Measurements from ENCODE around the gene PRSS57. TPM values are rescaled to one million over a fixed set of nuclear protein-coding genes. Genes with fewer than 3 reads are reported as not detected.

The PRSS57 gene
- total and polyA plus RNA-seq, 2 of the 13 experiments (the other 11 are each of a cell fraction or from before 2014, with no cell fraction given) = 0.12 TPM; not detected in 1

DNA sequence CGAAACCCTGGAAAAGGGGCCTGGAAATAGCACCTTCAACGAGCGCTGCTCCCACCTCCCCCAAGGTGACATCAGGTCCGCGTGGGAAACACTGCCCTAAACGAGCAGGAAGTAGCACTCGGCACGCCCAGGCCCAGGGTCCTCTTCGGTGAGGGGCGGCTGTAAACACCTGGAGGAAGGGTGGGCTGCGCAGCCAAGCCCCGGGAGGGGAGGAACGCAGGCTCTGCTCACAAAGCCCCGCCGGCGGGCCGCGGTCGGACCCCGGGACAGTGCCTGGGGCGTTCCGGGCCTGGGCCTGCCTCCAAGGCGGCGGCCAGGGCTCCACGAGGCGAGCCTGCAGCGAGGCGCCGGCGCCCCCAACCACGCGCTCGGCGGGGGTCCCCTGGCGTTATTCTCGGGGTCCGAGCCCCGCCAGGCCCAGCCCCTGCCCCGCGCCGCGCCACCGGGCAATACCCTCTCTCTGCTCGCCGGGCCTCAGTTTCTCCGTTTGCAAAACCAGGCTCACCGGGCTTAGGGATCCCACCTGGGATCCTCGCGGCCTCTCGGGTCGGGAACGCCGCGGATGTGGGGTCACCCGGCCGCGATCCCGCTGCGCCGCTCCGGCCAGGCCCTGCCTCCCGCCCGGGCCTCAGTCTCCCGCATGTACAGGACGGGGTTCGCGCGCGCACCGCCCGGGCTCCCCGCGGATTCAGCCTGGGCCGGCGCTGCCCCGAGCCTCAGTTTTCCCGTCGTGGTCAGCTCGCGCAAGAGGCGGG, 32.9 kb downstream of the PRSS57 start (continued):
- TF ChIP-seq ZNF790 (CRISPR knock-in tag; IDR thresholded peaks at IDR 0.05; ENCODE audit: borderline replicate concordance) (no peak; the same call in 1 of the 2 replicates), IKZF4 (CRISPR knock-in tag; IDR thresholded peaks at IDR 0.05; ENCODE audit: borderline replicate concordance, low read depth, not compliant biosample characterization) (peak; percentile 4), ZBTB3 (CRISPR knock-in tag; IDR thresholded peaks at IDR 0.05; ENCODE audit: borderline replicate concordance, low read depth) (no peak), ZNF737 (CRISPR knock-in tag; IDR thresholded peaks at IDR 0.05; ENCODE audit: borderline replicate concordance) (no peak), ZNF335 (CRISPR knock-in tag; IDR thresholded peaks at IDR 0.05) (no peak), ZBTB20 (CRISPR knock-in tag; IDR thresholded peaks at IDR 0.05; ENCODE audit: borderline replicate concordance, low read depth) (no peak), ZNF232 (CRISPR knock-in tag; IDR thresholded peaks at IDR 0.05; ENCODE audit: borderline replicate concordance) (no peak), ZFP82 (CRISPR knock-in tag; IDR thresholded peaks at IDR 0.05; ENCODE audit: borderline replicate concordance) (0 out of 2 replicates have a peak, but pooled peaks have one; percentile 29), KAT2B (IDR thresholded peaks at IDR 0.05; ENCODE audit: borderline replicate concordance, low read depth, low read length) (no peak), SSRP1 (CRISPR knock-in tag; IDR thresholded peaks at IDR 0.05) (no peak), ZNF792 (CRISPR knock-in tag; IDR thresholded peaks at IDR 0.05) (no peak), RFXANK (CRISPR knock-in tag; IDR thresholded peaks at IDR 0.05) (no peak), ZNF703 (CRISPR knock-in tag; IDR thresholded peaks at IDR 0.05; ENCODE audit: borderline replicate concordance) (no peak), MTF2 (CRISPR knock-in tag; IDR thresholded peaks at IDR 0.05; ENCODE audit: borderline replicate concordance) (no peak)
- TF ChIP-seq, protein P1, sequence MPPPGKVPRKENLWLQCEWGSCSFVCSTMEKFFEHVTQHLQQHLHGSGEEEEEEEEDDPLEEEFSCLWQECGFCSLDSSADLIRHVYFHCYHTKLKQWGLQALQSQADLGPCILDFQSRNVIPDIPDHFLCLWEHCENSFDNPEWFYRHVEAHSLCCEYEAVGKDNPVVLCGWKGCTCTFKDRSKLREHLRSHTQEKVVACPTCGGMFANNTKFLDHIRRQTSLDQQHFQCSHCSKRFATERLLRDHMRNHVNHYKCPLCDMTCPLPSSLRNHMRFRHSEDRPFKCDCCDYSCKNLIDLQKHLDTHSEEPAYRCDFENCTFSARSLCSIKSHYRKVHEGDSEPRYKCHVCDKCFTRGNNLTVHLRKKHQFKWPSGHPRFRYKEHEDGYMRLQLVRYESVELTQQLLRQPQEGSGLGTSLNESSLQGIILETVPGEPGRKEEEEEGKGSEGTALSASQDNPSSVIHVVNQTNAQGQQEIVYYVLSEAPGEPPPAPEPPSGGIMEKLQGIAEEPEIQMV (CRISPR knock-in tag; IDR thresholded peaks at IDR 0.05; ENCODE audit: low read depth) = peak; percentile 48; the same call in 1 of the 2 replicates
- TF ChIP-seq, protein P2, sequence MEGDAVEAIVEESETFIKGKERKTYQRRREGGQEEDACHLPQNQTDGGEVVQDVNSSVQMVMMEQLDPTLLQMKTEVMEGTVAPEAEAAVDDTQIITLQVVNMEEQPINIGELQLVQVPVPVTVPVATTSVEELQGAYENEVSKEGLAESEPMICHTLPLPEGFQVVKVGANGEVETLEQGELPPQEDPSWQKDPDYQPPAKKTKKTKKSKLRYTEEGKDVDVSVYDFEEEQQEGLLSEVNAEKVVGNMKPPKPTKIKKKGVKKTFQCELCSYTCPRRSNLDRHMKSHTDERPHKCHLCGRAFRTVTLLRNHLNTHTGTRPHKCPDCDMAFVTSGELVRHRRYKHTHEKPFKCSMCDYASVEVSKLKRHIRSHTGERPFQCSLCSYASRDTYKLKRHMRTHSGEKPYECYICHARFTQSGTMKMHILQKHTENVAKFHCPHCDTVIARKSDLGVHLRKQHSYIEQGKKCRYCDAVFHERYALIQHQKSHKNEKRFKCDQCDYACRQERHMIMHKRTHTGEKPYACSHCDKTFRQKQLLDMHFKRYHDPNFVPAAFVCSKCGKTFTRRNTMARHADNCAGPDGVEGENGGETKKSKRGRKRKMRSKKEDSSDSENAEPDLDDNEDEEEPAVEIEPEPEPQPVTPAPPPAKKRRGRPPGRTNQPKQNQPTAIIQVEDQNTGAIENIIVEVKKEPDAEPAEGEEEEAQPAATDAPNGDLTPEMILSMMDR (CRISPR knock-in tag; IDR thresholded peaks at IDR 0.05) = no peak
- TF ChIP-seq, protein P3, sequence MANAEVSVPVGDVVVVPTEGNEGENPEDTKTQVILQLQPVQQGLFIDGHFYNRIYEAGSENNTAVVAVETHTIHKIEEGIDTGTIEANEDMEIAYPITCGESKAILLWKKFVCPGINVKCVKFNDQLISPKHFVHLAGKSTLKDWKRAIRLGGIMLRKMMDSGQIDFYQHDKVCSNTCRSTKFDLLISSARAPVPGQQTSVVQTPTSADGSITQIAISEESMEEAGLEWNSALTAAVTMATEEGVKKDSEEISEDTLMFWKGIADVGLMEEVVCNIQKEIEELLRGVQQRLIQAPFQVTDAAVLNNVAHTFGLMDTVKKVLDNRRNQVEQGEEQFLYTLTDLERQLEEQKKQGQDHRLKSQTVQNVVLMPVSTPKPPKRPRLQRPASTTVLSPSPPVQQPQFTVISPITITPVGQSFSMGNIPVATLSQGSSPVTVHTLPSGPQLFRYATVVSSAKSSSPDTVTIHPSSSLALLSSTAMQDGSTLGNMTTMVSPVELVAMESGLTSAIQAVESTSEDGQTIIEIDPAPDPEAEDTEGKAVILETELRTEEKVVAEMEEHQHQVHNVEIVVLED (CRISPR knock-in tag; IDR thresholded peaks at IDR 0.05; ENCODE audit: borderline replicate concordance) = no peak
- TF ChIP-seq, protein P4, sequence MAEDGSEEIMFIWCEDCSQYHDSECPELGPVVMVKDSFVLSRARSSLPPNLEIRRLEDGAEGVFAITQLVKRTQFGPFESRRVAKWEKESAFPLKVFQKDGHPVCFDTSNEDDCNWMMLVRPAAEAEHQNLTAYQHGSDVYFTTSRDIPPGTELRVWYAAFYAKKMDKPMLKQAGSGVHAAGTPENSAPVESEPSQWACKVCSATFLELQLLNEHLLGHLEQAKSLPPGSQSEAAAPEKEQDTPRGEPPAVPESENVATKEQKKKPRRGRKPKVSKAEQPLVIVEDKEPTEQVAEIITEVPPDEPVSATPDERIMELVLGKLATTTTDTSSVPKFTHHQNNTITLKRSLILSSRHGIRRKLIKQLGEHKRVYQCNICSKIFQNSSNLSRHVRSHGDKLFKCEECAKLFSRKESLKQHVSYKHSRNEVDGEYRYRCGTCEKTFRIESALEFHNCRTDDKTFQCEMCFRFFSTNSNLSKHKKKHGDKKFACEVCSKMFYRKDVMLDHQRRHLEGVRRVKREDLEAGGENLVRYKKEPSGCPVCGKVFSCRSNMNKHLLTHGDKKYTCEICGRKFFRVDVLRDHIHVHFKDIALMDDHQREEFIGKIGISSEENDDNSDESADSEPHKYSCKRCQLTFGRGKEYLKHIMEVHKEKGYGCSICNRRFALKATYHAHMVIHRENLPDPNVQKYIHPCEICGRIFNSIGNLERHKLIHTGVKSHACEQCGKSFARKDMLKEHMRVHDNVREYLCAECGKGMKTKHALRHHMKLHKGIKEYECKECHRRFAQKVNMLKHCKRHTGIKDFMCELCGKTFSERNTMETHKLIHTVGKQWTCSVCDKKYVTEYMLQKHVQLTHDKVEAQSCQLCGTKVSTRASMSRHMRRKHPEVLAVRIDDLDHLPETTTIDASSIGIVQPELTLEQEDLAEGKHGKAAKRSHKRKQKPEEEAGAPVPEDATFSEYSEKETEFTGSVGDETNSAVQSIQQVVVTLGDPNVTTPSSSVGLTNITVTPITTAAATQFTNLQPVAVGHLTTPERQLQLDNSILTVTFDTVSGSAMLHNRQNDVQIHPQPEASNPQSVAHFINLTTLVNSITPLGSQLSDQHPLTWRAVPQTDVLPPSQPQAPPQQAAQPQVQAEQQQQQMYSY (CRISPR knock-in tag; IDR thresholded peaks at IDR 0.05) = no peak
- TF ChIP-seq, protein P5, sequence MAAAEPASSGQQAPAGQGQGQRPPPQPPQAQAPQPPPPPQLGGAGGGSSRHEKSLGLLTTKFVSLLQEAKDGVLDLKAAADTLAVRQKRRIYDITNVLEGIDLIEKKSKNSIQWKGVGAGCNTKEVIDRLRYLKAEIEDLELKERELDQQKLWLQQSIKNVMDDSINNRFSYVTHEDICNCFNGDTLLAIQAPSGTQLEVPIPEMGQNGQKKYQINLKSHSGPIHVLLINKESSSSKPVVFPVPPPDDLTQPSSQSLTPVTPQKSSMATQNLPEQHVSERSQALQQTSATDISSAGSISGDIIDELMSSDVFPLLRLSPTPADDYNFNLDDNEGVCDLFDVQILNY (CRISPR knock-in tag; conservative IDR thresholded peaks at IDR 0.05) = no peak

Measured in HepG2 (cell line).